ENCODE measurements around the gene NRXN3.

DNA sequence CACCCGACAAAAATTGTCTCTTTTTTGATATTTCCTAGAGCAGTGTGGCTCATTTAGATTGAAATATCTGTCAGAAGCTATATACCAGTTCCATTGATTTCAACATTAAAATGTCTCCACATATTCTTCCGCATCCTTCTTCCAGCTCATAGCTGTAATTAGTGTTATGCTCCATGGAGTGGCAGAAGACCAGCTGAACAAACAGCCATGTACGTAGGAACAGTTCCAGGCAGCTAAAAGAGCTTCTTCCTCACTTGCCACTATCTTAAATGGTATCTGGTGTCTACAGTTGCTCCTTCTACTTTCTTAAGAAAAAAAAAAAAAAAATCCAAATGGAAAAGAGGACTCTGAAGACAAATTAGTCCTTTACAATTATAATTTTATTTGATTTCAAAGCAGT, 1193.1 kb downstream of the NRXN3 start:
- TF ChIP-seq, protein P1, sequence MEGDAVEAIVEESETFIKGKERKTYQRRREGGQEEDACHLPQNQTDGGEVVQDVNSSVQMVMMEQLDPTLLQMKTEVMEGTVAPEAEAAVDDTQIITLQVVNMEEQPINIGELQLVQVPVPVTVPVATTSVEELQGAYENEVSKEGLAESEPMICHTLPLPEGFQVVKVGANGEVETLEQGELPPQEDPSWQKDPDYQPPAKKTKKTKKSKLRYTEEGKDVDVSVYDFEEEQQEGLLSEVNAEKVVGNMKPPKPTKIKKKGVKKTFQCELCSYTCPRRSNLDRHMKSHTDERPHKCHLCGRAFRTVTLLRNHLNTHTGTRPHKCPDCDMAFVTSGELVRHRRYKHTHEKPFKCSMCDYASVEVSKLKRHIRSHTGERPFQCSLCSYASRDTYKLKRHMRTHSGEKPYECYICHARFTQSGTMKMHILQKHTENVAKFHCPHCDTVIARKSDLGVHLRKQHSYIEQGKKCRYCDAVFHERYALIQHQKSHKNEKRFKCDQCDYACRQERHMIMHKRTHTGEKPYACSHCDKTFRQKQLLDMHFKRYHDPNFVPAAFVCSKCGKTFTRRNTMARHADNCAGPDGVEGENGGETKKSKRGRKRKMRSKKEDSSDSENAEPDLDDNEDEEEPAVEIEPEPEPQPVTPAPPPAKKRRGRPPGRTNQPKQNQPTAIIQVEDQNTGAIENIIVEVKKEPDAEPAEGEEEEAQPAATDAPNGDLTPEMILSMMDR (IDR thresholded peaks at IDR 0.05): no peak
- TF ChIP-seq POLR2A (IDR thresholded peaks at IDR 0.05): no peak

Measured in heart left ventricle (tissue), 13 donors.